GM18517 (cell line): Measurements from ENCODE around the gene PCBD1.

Experiments used
- ATAC-seq: cut with Tn5 transposase; IDR thresholded peaks from one replicate; pipeline ENCODE4 v1.9.1; 2021; ENCODE audit warnings: mild to moderate bottlenecking, moderate library complexity; ENCODE audit not compliant: unreplicated experiment

The PCBD1 gene

GRCh38 chr10:70905071-70906021, 17.0 kb upstream of the PCBD1 start:
- no peak for ATAC-seq

GRCh38 chr10:70903262-70903921, 15.0 kb upstream of the PCBD1 start:
- ATAC-seq, result no peak

GRCh38 chr10:70902661-70903261, 14.4 kb upstream of the PCBD1 start:
- no peak for ATAC-seq

- ATAC-seq, result no peak
These were observed 13.0 kb upstream of the PCBD1 start for GRCh38 chr10:70901276-70901878.

DNA sequence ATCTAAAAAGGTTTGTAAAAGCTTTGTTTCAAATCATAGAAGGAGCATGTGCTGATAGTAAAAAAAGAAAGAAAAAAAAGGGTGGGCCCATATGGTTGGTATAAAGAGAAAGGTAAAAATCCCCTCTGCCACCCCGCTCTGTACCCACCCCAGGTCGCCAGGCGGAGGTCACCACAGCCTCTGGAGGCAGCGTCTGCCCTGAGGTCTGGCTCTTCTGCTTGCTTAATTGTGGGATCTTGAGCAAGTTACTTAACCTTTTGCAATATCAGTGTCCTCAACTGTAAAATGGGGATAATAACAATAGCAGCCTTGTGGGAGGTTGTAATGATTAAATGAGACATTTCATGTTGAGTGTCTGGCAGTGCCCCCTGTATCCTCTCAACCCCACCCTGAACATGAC, 10.7 kb upstream of the PCBD1 start:
- ATAC-seq, result no peak

DNA sequence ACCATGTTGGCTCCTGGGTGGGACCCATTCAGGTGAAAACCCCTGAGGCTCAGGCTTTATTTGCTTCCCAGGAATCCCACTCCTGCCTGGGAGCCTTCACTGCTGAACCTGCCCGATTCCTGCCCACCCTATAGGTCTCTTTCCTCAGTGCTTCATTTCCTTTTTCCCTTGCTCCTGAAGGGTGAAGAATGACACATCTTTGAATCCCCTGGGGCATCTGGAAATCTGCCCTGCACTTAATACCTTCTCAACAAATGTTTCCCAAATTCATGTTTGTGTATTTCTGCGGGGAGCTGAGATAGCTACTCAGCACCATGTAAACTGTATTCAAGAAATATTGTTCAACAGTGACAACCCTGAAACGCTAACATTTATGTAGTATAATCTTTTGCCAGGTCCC, 10.3 kb upstream of the PCBD1 start:
- ATAC-seq, result no peak

DNA sequence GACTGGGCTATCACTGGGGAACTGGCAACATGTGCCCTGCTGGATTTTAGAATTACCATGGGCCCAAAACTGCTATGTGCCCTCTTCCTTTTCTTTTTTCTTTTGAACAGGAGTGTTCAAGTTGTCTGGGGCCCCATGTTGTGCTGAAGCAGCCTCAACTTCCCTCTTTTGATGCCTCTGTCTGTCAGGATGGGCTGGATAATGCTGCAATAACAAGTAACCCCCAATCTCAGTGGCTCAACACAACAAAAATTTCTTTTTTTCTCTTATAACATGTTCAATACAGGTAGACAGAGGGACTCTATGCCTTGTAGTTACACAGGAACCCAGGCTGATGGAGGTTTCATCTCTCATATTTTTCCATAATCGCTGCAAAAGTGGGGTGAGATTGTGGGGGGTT, 8.2 kb upstream of the PCBD1 start:
- no peak for ATAC-seq

DNA sequence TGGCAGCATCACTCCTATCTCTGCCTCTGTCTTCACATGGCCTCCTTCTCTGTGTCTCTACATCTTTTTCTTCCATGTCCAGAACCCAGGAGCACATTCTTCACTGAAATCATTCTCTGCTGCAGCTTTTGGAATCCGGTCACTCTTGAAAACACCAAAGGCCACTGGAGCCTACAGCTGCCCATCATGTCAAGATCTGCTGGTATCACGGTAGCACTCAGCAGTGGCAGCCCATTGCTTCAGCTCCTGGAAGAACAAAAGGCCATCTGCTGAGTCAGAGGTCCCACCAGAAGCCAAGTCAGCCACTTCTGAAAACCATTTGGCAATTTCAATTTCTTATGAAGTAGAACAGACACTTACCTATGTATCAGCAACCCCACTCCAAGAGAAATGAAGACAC, 6.1 kb upstream of the PCBD1 start:
- ATAC-seq, result no peak

- ATAC-seq, result no peak
These were observed 5.1 kb upstream of the PCBD1 start for GRCh38 chr10:70893227-70894006.

- ATAC-seq, result no peak
These were observed 4.3 kb upstream of the PCBD1 start for GRCh38 chr10:70892631-70893030.

DNA sequence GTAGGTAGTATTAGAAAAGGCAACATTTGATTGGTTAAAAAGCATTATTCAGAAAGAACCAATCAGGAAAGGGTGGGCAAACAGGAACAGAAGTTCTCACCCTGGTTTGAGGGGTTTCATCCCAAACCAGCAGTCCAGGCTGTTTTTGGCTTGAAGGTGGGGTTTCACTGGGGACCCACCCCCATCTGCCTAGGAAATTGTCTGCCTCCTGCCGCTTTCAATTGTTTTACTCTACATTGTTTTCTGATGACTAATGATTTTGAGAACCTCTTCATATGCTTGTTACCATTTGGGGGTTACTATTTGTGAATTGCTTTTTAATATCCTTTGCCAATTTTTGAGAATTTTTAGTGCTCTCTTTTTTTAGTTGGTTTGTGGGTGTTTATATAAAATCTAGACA, 3.3 kb upstream of the PCBD1 start:
- ATAC-seq, result no peak

DNA sequence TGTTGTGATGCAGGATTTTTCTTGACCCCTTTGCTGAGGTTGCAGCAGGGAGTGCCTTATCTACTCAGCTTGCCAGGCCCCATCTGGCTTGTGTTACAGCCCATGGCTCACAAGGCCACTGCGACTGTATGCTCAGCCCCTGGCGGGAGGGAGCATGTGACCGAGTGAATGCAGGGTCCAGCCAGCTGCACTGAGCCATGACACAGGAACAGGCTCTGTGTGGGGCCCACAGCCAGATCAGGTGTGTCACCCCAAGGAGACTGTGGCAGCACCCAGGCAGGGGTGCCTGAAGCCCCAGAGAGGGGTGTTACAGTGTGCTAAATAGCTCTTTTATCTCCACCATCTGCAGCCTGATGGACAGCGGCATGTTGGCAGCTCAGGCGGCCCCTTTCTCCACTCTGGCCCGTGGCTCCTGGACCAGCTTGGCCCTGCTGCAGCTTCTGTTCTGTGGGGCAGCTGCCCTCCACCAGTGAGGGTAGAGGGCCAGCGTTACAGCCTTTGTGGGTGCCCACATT, 2.6 kb upstream of the PCBD1 start:
- no peak for ATAC-seq

DNA sequence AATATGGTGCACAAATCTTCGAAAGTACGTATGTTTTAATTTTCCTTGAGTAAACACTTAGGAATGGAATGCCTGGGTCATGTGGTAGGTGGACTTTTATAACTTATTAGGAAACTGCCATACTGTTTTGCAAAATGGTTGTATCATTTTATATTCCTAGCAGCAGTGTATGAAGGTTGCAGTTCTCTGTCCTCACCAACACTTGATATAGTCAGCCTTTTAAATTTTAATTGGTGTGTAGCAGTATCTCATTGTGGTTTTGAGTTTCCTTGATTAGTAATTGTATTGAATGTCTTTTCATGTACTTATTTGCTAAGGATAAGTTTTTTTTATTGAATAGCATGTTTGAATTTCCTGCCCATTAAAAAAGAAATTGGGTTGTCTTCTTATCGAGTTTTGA, 926 bp upstream of the PCBD1 start:
- ATAC-seq, result no peak

DNA sequence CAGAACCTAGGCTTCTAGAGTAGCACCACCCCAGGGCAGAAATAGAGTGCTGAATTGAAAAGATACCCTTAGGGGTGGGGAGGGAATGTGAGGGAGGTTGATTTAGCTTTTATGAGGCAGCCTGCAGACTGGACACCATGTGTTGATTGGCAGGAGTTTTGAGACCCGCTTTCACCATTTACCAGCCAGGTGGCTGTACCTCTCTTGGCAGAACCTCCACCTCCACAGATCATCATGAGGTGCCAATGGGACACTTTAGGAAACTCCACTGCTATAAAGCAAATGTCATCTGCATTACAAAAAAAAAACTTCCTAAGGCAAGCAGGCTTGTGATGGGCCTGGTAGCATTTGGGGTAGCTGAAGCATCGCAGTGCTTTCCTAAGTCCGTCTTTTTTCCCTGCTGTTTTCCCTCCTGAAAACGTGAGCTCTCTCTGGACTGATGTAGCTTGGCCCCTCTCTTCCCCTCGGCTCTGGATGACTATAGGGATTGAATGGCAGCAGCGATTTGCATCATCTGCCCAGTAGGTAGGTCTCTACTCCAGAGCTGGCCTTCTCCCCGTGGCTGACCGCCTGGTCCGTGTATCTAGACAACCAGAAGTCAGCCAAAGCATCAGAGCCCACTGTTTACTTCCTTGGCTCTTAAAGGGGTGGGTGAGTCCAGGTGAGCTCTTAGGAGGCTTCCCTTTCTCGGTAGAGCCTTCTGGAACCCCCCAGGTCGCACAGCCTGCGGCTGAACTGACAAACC, 1.3 kb downstream of the PCBD1 start:
- no peak for ATAC-seq

DNA sequence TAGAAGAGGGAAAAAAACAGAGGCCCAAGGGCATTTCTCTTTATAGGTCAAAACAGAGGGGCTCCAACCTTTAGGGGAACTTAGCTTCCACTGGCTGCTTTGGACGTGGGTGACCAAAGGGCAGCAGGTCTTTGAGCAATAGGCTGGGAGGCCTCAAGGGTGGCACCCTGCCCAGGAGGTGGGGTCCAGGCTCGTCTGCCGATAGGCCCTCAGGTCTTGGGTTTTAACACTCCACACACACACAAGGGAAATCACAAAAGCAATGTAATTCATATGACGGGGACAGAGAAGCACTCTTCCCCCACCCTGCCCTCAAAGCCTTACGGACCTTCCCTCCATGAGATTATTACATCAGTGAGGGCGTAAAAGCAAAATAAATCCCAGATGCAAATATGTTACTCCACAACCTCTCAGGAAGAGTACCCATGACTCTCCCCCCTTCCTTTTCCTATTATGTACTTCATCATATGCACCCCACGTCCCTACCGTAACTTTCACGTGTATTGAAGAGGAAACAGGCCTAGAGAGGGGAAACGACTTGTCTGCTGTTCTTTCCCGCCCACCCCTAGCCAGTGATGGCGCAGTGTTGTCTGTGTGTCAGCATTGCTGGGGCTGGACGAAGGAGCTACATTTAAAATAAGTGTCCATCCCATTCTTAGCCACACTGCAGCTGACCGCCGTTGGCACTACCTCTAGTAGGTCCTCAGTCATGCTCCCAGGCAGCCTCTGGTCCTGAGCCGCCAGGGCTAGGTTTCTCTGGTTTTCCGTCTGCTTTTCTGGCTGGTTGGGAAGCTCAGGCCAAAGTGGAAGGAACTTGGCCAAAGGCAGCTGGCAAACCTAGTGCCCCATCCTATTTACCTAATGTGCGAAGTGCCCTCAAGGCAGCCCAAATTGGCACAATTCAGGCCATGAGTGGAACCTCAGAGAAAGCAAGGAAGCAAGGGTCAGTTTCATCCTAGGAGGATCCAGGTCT, 2.1 kb downstream of the PCBD1 start:
- ATAC-seq, result no peak

DNA sequence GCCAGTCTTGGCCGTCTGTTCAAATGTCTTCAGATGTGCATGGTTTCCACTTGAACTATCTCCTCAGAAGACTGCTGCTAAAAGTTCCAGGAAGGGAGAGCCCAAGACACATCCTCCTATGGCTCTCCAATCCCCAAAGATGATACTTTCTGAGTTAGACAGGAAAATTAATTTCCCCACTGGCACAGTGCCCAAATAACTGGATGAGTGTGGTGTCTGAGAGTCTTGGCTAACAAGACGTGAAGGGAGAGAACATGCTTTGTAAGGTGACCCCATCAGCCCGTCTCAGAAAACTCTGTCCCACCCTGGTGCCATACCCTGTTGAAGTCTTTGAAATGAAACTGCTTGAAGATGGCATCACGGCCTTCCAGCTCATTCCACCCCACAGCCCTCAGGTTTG, 2.9 kb downstream of the PCBD1 start:
- no peak for ATAC-seq

GRCh38 chr10:70884741-70885140, 3.6 kb downstream of the PCBD1 start:
- ATAC-seq, result no peak

DNA sequence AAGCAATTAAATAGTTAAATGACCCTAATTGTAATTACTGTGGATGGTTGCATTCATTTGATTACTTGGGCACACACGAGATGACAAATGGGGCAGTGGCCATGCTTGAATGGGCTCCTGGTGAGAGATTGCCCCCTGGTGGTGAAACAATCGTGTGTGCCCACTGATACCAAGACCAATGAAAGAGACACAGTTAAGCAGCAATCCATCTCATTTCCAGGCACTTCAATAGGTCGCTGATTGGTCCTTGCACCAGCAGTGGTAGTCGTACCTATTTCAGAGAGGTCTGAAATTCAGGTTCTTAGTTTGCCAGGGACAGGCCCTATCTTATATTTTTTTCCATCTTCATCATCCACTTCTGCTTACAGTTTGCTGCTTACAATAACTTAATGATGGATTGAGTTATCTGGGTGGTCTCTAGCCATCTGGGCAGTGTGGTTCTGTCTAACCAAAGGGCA, 8.3 kb downstream of the PCBD1 start:
- ATAC-seq, result no peak

DNA sequence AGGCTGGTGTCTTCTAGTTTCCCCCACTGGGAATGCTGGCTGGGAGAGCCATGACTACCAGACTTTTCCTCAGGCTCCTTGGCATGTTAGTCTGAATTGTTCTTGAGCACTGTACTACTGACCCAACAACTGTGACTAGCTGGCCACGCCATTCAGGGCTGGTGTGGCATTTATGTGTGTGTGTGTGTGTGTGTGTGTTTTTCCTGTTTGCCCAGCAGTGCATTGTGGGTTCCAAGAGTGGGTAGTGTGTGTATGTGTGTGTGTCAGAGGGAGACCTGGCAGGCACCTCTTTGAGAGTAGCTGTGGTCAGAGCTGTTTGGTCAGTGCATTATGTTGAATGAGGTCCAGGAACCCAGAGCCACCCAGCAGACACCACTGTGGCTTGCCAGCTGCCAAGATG, 9.2 kb downstream of the PCBD1 start:
- ATAC-seq, result no peak
